Ramos (cell line): ENCODE results near the gene ERN1.

Source experiments
- in situ Hi-C: fragments of 300-500 bp; cut with MboI; formaldehyde crosslinking; loops from one replicate; pipeline ENCODE4 v1.14.3; 2022; ENCODE audit warnings: low sequenced_read_pairs; ENCODE audit not compliant: unreplicated experiment

Gene ERN1

DNA sequence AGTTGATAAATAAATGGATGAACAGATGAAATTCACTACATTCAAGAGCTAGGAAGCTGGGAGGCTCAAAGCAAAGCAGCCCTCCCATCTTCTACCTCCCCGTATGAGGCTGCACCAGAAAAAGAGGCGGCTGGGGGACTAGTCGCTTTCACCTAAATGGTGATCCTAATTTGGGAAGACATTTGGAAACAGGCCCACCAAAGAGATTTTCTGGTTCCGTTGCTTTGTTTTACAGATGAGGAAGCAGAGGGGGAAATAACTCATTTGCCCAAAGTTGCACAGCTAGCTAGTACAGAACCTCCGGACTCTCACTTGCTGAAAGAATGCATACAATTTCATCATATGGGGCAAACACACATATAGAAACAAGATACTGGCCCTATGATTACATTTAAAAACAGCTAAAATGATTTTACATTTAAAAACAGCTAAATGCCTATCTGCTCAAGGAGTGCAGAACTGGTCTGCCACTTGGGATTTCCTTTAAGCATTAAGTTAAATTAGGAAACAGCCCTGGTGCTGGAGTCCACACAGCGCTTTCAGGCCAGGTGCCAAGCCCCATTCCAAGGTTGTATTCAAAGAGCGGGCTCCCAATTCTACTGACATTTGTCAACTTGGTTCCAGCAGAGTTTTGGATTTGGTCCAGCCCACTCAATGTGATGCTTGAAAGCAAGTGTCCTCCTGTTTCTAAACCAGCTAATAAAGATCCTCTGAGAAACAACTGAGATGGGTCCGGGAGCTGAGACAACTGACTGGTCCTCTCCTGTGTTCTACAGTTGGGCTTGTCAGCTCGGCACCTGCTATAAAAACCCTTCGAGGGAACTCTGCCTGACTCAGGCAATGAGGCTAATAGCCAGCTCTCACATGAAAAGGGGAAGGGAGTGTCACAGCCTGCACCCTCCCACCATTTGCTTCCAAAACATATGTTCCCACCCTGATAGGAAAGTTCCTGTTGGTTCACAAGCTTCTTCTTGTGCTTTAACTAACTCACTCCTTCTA lies 11.7 kb downstream of the ERN1 start:
- in situ Hi-C loops, result no loop called here

DNA sequence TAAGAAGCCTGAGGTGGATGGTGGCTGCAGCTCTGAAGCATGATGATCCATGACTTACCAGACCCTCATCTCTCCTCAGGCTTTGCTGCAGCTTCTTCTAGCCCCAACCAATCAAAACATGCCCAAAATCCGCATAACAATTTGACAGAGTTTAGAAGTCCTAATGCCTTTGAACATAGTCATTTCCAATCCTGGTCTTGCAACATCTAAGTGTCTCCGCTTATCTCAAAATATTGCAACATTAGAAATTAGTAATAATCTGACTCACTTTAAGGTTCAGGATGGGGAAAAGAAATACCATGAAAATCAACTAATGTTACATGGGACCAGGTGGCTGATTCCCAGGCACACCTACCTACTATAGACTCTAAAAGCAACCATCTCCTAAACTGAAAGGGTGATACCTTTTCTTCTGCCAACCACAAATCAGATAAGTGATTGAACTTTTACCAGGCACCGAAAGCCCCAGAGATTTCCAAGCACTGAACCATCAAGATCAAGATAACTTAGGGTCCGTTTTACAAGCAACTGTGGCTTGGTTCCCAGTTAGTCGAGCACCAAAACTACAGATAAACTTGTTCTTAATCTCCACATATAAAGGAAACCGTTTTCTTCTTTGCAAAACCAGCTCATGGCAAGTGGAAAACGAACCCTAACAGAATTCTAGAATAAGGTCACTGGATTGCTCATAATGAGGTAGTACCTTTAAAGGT lies 14.0 kb downstream of the ERN1 start:
- in situ Hi-C loops, result no loop called here

DNA sequence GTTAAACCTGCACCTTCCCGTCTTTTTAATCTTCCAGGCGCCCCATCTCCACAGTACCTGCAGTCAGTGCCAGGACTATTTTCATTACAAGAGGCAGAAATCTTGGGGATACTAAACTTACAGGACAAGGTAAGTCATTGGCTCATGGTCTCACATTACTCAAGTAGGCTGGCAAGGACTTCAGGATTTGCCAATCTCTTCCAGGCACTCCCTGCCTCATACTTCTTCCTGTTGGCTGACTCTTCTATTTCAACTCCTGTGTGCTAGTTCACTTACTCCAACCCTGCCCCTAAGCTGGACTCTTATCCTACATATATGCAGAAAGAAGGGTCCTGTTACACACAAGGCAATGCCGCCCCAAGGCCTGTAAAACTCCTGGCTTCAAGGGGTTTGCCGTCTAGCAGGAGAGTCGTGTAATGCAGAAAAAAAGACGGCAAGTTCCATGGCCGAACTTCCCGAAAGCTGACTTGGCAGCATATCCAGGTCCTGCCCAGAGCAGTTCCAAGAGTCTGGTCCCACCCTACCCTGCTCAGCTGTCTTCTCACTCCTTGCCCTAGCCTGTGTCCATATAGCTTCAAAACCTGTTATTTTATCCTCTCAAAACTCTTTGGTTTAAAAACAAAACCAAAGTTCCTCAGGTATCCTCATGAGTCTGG lies 14.8 kb downstream of the ERN1 start:
- in situ Hi-C loops, result no loop called here

DNA sequence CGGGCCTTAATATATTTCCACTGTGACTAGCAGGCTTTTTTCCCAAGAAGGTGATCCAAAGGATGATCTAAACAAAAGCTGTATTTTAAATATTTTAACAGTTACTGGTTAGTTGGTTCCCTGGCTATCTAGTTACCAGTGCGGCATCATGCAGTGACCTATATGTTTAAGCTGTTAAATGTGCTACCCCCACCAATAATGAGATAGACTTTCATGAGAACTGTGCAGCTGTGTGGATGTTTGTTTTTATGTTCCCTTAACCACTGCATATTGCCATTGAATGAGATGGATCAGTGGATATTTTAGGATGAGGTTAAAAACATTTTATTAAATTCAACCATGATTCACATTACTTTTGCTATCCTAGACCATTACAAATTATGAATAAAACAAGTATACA lies 16.9 kb downstream of the ERN1 start:
- in situ Hi-C loops, result no loop called here

DNA sequence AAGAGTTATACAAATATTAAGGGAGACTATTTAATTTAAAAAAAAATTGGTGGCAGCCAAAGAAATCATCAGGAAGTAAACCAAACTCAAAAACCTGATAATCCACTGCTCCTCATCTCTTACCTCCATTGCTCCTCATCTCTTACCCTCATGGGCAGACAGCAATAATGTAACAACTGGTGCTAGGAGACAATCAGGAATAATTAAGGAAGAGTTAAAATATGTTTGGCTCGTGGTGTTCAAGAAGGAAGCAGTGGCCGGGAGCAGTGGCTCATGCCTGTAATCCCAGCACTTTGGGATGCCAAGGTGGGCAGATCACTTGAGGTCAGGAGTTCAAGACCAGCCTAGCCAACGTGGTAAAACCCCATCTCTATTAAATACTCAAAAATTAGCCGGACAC lies 18.1 kb downstream of the ERN1 start:
- in situ Hi-C loops, result no loop called here

DNA sequence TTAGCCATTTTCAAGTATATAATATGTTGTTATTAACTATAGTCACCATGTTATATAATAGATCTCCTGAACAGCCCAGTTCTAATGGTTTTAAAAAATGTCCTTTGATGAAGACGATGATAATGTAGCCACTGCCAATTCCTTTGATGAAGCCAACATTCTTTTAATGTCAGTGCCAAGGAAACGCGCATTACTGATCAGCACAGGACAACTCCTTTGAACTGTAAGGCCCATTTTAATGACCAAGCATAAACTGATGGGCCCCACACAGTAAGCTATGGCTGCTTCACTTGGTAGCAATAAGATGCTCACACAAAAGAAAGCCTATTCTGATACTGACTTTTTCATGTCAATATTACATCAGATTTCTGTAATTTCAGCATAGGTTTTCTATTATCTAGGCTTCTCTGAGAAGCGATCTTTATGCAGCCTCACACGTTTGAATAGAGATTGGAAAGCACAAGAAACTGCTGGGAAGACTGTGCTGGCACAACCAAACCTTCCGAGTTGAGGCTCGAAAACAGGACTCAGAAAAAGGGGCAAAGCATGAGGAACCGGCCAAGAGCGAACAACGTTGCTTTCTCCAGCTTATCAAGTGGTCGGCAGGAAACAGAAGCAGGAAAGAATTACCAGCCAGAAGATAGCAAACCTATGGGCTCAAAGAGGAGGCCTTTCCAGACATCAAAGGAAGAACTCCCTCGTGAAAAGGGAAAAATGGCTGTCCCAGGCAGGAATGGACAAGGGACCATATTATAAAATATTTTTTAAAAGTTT lies 19.4 kb downstream of the ERN1 start:
- in situ Hi-C loops, result no loop called here

DNA sequence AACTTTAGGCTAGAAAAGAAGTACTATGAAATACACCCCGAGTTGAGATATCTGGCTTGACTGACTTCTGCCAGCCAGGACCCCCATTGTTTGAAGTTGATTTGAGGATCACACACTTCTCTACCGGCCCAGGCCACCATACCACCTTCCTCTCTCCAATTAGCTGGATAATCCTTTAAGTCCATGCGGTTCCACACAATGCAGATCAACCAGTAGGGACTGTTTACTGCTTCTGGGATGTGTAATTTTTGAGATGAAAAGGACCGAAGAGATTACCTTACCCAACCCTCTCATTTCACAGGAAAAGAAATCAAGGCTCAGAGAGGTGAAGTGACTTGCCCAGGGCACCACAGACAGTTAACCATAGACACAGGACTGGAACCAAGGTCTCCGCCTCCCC lies 20.5 kb downstream of the ERN1 start:
- in situ Hi-C loops, result no loop called here

DNA sequence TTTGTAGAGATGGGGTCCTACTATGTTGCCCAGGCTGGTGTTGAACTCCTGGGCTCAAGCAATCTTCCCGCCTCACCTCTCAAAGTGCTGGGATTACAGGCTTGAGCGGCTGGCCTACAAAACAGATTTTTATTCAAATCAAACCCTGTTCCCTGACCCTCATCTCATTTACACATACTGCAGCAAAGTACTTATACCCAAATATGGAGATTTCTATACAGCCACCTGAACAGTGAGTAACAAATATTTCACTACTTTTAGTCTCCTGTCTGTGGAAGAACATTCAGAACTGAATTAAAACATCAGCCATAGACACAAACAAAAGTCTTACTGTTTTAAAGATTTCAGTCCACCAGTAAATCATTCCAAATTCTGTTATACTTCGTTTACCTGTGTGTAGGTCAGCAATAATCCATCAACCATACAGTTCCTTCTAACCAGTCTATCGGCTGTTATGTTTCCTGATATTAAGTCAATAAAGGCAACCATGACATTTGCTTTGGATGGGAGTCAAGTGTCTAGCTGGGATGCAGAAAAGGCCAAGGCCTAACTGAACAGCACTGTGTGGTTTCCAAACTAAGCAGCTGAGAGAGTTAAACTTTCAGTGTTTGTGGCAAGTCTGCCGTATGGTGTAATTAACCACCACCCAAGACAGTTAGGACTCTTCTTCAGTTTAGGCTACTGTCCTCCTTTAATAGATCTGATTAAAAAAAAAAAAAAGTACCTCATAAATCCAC lies 22.3 kb downstream of the ERN1 start:
- in situ Hi-C loops, result no loop called here

DNA sequence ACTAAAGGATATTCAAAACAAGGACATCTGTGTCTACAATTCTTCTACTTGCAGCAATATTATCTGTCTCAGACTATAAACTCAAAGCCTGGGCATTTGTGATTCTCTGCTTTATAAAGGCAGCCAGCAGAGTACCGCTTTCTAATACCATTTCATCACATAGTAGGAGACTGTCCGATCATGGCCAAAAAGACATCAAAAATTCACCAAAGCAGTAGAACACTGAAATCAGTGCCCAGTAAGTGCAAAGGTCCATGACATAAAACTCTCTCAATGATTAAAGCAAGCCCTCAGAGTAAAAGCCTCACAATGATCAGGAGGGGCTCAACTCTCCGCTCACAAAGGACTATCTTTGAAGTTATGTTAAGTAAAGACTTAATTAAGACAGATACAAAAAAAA lies 23.0 kb downstream of the ERN1 start:
- in situ Hi-C loops, result no loop called here

DNA sequence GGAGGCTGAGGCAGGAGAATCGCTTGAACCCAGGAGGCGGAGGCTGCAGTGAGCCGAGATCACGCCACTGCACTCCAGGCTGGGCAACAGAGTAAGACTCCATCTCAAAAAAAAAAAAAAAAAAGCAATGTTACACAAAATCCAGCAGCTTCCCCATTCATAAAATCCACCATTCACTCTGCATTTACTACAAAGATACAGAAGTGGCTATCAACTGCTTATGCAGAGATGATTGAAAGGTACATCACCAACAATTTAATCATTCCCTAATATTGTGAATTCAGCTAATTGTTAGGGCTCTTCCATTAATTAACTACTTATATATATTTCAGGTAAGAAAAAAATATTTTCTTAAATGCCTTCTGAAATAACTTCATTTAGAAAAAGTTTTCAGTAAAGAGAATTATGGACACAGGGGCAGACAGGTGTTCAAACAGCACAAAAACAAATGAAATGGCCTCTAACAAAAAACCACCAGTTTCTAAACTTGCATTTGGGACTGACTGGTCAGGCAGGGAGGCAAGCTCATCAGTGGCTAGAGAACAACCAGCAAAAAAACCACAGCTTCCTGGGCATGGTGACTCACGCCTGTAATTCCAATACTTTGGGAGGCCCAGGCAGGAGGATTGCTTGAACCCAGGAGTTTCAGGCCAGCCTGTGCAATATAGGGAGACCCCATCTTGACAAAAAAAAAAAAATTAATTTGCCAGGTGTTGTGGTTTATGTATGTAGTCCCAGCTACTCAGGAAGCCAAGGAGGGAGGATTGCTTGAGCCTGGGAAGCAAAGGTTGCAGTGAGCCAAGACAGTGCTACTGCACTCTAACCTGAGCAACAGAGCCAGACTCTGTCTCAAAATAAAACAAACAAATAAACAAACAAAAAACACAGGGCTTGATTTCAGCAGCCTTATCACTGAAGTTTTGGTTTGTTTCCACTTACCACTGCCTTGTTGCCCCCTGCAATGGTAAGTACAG lies 26.3 kb downstream of the ERN1 start:
- in situ Hi-C loops, result no loop called here

DNA sequence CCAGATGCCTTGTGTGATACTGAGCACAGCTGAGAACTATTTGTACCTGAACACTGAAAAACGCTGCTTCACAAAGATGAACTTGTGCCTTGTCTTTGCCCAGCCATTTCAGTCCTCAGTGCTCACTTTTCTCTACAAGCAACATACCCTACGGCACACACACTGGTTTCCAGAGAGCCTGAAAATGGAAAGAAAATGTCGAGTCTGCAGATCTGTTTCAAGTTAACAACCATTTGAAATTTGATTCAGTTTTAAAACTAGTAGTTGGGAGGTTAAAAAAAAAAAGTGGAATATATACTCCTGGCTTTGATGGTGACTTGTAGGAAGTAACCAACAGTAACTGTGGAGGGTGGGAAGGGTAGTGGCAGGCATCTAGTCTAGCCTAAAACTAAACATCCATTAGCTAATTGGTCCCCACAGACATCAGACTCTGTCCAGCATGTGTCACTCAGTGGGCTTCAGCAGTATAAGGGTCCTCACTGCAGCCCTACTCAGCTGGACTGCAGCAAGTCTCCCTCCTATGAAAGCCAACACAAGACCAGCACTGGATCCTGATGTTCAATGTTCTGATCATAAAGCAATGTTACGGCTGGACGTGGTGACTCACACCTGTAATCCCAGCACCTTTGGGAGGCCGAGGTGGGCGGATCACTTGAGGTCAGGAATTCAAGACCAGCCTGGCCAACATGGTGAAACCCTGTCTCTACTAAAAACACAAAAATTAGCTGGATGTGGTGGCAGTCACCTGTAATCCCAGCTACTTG lies 27.1 kb downstream of the ERN1 start:
- in situ Hi-C loops, result no loop called here

DNA sequence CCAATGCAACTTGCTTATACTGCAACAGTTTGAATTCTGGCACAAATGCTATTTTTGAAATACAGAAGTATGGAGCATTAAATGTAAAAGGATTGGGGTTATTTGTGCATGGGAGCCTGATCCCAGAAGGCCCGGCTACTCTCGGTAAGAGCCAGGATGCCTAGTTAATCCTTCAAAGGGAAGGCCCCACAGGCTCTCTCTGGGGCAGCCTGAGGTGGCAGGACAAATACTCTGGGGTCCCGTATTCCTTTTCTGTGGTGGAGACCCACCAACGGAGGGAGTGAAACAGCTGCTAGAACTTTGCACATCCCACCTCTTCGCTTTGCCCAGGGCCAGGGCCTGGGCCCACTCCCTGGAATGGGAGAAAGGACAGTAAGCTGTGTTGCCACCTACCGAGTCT lies 30.4 kb downstream of the ERN1 start:
- in situ Hi-C loops, result no loop called here

DNA sequence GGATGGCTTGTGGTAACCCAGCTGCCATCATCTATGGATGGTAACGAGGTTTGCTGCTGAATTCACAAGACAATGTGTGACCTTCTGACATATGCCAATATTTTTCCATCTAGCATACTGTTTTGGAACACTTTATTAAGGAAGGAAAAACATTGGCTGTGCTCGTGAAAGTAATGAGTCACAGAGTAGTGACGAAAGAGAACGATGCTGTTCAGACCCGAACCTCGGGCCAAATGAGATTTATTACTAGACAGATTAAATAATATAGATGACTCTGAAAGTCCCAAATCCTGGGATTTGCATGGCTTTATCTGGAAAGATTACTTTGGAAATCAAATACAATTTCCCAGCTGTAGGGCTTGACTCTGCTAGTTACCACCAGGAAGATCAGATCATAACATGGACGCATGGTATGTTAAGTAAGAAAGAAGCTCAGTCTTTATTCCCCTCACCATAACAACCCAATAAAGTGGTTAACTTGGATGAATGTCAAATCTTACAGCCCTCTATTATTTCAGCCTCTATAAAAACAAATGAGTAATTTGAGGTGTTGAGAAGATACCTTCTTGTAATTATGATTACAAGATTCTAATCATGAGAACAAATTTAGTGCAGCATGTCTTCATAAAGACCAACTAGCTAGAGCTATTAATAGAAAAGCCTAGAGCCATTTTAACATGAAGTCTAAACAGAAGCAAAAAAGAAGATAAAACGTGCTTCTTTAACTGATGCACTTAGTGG lies 32.6 kb downstream of the ERN1 start:
- in situ Hi-C loops, result no loop called here

DNA sequence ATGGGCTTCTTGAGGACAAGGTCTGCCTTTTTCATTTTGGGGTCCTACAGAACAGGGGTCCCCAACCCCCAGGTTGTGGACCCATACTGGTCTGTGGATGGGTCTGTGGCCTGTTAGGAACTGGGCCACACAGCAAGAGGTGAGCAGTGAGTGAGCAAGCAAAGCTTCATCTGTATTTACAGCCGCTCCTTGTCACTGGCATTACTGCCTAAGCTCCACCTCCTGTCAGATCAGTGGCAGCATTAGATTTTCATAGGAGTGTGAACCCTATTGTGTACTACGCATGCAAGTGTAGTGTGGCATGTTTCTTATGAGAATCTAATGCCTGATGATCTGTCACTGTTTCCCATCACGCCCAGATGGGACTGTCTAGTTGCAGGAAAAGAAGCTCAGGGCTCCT lies 33.9 kb downstream of the ERN1 start:
- in situ Hi-C loops, result no loop called here

DNA sequence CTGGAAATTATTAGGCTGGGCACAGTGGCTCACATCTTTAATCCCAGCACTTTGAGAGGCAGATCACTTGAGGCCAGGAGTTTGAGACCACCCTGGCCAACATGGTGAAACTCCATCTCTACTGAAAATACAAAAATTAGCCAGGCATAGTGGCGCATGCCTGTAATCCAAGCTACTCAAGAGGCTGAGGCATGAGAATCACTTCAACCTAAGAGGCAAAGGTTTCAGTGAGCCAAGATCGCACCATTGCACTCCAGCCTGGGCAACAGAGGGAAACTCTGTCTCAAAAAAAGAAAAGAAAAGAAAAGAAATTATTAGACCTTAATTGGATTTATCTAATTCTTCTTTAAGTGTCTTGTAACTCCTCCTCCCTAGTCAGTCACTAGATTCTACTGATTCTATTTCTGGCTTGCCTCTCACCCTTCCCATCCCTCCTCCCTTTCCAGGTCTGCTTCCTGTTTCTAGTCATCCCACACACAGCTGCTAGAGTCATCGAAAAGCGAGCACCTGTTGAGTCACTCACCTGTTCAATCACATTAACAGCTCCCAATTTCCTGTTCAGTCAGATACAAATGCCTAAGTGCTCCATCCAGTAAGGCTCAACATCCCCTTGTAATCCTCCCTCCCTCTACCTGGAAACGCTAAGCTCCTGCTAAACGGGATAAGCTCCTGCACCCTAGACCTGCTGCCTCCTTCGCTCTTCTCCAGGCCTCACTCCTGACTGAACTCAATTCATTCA lies 34.6 kb downstream of the ERN1 start:
- in situ Hi-C loops, result no loop called here

DNA sequence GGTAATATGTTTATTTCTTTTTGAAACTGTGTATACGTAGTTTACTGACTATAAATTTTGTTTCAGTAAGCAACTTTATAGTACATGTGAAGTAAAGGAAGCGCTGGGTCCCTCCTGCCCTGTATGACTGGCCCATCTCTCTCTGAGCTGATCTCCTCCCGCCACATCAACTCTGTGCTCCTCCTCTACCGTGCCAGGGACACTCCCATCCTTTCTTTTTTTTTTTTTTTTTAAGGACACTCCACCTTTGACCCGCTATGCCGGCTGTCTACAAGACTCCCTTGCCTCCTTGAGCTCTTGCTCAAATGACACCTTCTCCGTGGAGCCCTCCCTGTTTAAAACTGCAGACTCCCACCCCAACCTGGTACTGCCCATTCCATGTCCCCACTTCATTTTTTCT lies 35.5 kb downstream of the ERN1 start:
- in situ Hi-C loops, result no loop called here
